HepG2 (cell line): ENCODE results near the gene CLDN3. TPM values are rescaled to one million over a fixed set of nuclear protein-coding genes. Genes with fewer than 3 reads are reported as not detected.
"Not testable (repeated sequence)": the region's sequence is repeated elsewhere in the genome, so short reads cannot be mapped to it uniquely, and the experiment has no call there.

Experiments
- ATAC-seq: fragments of 200-7000 bp; cut with Tn5 transposase; 3 replicates; pipeline ENCODE4 v1.9.1; 2020; ENCODE audit warnings: mild to moderate bottlenecking, moderate library complexity
- BruUV-seq: library from RNA; stranded (reverse); fragments of 400-500 nt; replicated peaks from 2 replicates; lab custom pipeline; 2021; lab: Mats Ljungman, UMichigan
- CTCF ChIA-PET: fragments of 300-600 bp; formaldehyde crosslinking; extraction: SDS; loops from one replicate; lab custom pipeline; 2021; ENCODE audit warnings: low total read pairs, inconsistent platforms, low intra/inter-chr PET ratio; lab: Yijun Ruan, JAX
- POLR2A ChIA-PET: fragments of 350-600 bp; sonication (Branson Sonifier 250); formaldehyde crosslinking; loops from one replicate; lab custom pipeline; 2020; ENCODE audit warnings: antibody characterized with exemption, inconsistent platforms; lab: Yijun Ruan, JAX
- DNase-seq: peaks from one replicate; pipeline ENCODE4 v3.0.0-alpha.2; 2015; ENCODE audit warnings: low spot score
- FAIRE-seq: peaks from 3 replicates; lab custom pipeline; 2011; peaks lifted over from hg19 to GRCh38; lab: Jason Lieb, UNC
- H2AFZ ChIP-seq: one replicate; pipeline ENCODE4 v1.6.1; 2011; ENCODE audit warnings: low read length, inconsistent platforms
- H3K27ac ChIP-seq: fragments of 300-600 bp; 3 replicates; pipeline ENCODE4 v1.8.0; 2011; ENCODE audit warnings: mixed run types, mild to moderate bottlenecking, mixed read lengths, low read length, inconsistent platforms; ENCODE audit not compliant: insufficient read depth; ENCODE audit errors: extremely low read length
- H3K27me3 ChIP-seq, 2 experiments: fragments of 200-600 bp in 1 of 2; 2 replicates in 1 of 2; 3 replicates in 1 of 2; pipeline versions ENCODE4 v1.6.0 to v1.8.0; 2011; ENCODE audit warnings: low read length in 2 of 2, mild to moderate bottlenecking in 2 of 2, moderate library complexity in 2 of 2, inconsistent platforms in 1 of 2; ENCODE audit not compliant: insufficient read depth in 2 of 2, control insufficient read depth in 1 of 2
- H3K36me3 ChIP-seq, 2 experiments: fragments of 200-600 bp in 1 of 2; replicated peaks in 1 of 2; 2 replicates in 1 of 2; 3 replicates in 1 of 2; pipeline versions ENCODE4 v1.5.1 to v1.8.0; 2011; ENCODE audit warnings: low read length in 2 of 2, inconsistent platforms in 1 of 2; ENCODE audit not compliant: insufficient read depth in 2 of 2, control insufficient read depth in 1 of 2
- H3K4me1 ChIP-seq: 2 replicates; pipeline ENCODE4 v1.5.1; 2012; ENCODE audit warnings: low read length, inconsistent platforms; ENCODE audit not compliant: insufficient read depth
- H3K4me2 ChIP-seq: 2 replicates; pipeline ENCODE4 v1.6.0; 2011; ENCODE audit warnings: low read depth, low read length, inconsistent platforms
- H3K4me3 ChIP-seq, 3 experiments: fragments of 200-600 bp in 1 of 3; sonication (generic), shearing (Covaris generic) in 1 of 3; replicated peaks in 1 of 3; 2 replicates each; pipeline ENCODE4 v1.5.1; 2011 to 2016; ENCODE audit warnings: low read length in 3 of 3, inconsistent platforms in 2 of 3, low read depth in 2 of 3, mild to moderate bottlenecking in 2 of 3, control low read depth in 1 of 3, mixed read lengths in 1 of 3; ENCODE audit not compliant: insufficient read depth in 1 of 3
- H3K79me2 ChIP-seq: one replicate; pipeline ENCODE4 v1.6.1; 2011; ENCODE audit warnings: low read length, inconsistent platforms; ENCODE audit not compliant: insufficient read depth
- H3K9ac ChIP-seq: 2 replicates; pipeline ENCODE4 v1.6.0; 2011; ENCODE audit warnings: mild to moderate bottlenecking, low read depth, low read length, inconsistent platforms; ENCODE audit not compliant: insufficient read depth
- H3K9me3 ChIP-seq: 2 replicates; pipeline ENCODE4 v1.5.1; 2012; ENCODE audit warnings: mild to moderate bottlenecking, low read length
- H4K20me1 ChIP-seq: 2 replicates; pipeline ENCODE4 v1.6.0; 2011; ENCODE audit warnings: inconsistent platforms, mild to moderate bottlenecking, low read length, moderate library complexity; ENCODE audit not compliant: insufficient read depth
- WGBS: methylation state at CpG from one replicate; pipeline ENCODE4 v1.1.6; 2017; ENCODE audit warnings: low lambda C conversion rate; 5-methylcytosine and 5-hydroxymethylcytosine counted together
- in situ Hi-C: cut with HindIII; loops from 2 replicates; pipeline ENCODE4 v1.10.0; 2017; ENCODE audit warnings: low pct_unique_long_range_greater_than_20kb; ENCODE audit not compliant: extremely low pct_ligation_motif_present
- intact Hi-C: fragments of 100-400 bp; cut with micrococcal nuclease; formaldehyde crosslinking; loops from one replicate; pipeline ENCODE4 v1.10.0; 2022; ENCODE audit not compliant: unreplicated experiment
- polyA plus RNA-seq, 8 experiments: library from polyadenylated mRNA; depleted of rRNA in 3 of 8; stranded (reverse) in 7 of 8; unstranded in 1 of 8; fragments of >200 nt; fragmentation: Illumina TruSeq in 4 of 8; extraction: Trizol in 4 of 8; gene quantifications; 2 replicates each; pipeline versions ENCODE4 v1.2.1 to v1.2.3, GENCODE V29; 2011 to 2016; ENCODE audit warnings: low read depth in 4 of 8, missing spikeins in 1 of 8, mixed read lengths in 1 of 8; ENCODE audit not compliant: insufficient read depth in 1 of 8
- total RNA-seq, 5 experiments: library from RNA; depleted of rRNA; stranded (reverse); fragments of >200 nt; fragmentation: Illumina TruSeq; extraction: Trizol; gene quantifications; 2 replicates each; pipeline ENCODE4 v1.2.3, GENCODE V29; 2016; ENCODE audit warnings: low read depth in 1 of 5

The CLDN3 gene
- total and polyA plus RNA-seq, 2 of the 13 experiments (the other 11 are each of a cell fraction or from before 2014, with no cell fraction given): 0.31 to 0.51 TPM

DNA sequence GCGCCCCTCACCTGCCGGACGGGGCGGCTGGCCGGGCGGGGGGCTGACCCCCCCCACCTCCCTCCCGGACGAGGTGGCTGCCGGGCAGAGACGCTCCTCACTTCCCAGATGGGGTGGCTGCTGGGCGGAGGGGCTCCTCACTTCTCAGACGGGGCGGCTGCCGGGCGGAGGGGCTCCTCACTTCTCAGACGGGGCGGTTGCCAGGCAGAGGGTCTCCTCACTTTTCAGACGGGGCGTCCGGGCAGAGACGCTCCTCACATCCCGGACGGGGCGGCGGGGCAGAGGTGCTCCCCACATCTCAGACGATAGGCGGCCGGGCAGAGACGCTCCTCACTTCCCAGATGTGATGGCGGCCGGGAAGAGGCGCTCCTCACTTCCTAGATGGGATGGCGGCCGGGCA, 27.1 kb upstream of the CLDN3 start:
- H3K4me2 ChIP-seq, in situ Hi-C loops, H3K4me3 ChIP-seq, H3K27me3 ChIP-seq, H2AFZ ChIP-seq, ATAC-seq, intact Hi-C loops, CTCF ChIA-PET, FAIRE-seq, DNase-seq, BruUV-seq, H3K9ac ChIP-seq, H4K20me1 ChIP-seq, H3K9me3 ChIP-seq, POLR2A ChIA-PET, H3K27ac ChIP-seq, H3K79me2 ChIP-seq, H3K36me3 ChIP-seq: not testable (repeated sequence)
- H3K4me1 ChIP-seq: peaks cover 38% of the 10 kb centered on the region
- WGBS: 73% methylated on average over 10 of the region's 34 CpGs

DNA sequence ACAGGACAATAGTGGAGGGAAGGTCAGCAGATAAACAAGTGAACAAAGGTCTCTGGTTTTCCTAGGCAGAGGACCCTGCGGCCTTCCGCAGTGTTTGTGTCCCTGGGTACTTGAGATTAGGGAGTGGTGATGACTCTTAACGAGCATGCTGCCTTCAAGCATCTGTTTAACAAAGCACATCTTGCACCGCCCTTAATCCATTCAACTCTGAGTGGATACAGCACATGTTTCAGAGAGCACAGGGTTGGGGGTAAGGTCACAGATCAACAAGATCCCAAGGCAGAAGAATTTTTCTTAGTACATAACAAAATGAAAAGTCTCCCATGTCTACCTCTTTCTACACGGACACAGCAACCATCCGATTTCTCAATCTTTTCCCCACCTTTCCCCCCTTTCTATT, 26.6 kb upstream of the CLDN3 start:
- CTCF ChIA-PET, ATAC-seq, H3K27me3 ChIP-seq, FAIRE-seq, H3K9ac ChIP-seq, in situ Hi-C loops, POLR2A ChIA-PET, H4K20me1 ChIP-seq, H3K27ac ChIP-seq, DNase-seq, H3K79me2 ChIP-seq, H2AFZ ChIP-seq, H3K4me2 ChIP-seq, H3K36me3 ChIP-seq, H3K9me3 ChIP-seq, intact Hi-C loops, BruUV-seq, H3K4me3 ChIP-seq: not testable (repeated sequence)
- WGBS: 9% methylated on average over 2 of the region's 6 CpGs
- peaks cover 38% of the 10 kb centered on the region for H3K4me1 ChIP-seq

DNA sequence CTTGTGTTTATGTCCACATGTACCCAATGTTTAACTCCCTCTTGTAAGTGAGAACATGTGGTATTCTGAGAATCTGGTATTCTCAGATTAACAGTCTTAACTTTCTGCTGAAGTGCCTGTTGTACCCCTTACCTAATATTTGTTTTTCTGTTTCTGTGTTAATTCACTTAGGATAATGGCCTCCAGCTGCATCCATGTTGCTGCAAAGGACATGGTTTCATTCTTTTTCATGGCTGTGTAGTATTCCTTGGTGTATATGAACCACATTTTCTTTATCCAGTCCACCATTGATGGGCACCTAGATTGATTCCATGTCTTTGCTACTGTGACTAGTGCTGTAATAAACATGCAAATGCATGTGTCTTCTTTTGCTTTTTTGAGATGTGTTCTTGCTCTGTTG, 25.1 kb upstream of the CLDN3 start:
- H3K9ac ChIP-seq, DNase-seq, CTCF ChIA-PET, in situ Hi-C loops, H3K4me3 ChIP-seq, H3K79me2 ChIP-seq, H3K9me3 ChIP-seq, H3K4me2 ChIP-seq, H2AFZ ChIP-seq, FAIRE-seq, POLR2A ChIA-PET, intact Hi-C loops, BruUV-seq, H3K27ac ChIP-seq, H3K27me3 ChIP-seq, H3K36me3 ChIP-seq, H4K20me1 ChIP-seq, ATAC-seq: not testable (repeated sequence)
- H3K4me1 ChIP-seq: peaks cover 36% of the 10 kb centered on the region

DNA sequence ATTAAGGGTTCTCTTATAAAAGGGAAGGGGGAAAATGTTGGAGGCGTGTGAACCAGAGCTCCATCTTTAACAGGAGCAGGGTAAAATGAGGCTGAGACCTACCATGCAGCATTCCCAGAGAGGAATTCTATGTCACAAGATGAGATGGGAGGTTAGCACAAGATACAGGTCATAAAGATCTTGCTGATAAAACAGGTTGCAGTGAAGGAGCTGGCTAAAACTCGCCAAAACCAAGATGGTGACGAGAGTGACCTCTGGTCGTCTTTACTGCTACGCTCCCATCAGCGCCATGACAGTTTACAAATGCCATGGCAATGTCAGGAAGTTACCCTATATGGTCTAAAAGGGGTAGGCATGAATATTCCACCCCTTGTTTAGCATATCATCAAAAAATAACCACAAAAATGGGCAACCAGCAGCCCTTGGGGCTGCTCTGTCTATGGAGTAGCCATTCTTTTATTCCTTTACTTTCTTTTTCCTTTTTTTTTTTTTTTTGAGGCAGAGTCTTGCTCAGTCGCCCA, 21.2 kb upstream of the CLDN3 start:
- intact Hi-C loops, H4K20me1 ChIP-seq, H3K27me3 ChIP-seq, H3K36me3 ChIP-seq, in situ Hi-C loops, POLR2A ChIA-PET, H3K4me3 ChIP-seq, H2AFZ ChIP-seq, BruUV-seq, H3K9me3 ChIP-seq, H3K4me2 ChIP-seq, ATAC-seq, H3K79me2 ChIP-seq, FAIRE-seq, DNase-seq, H3K9ac ChIP-seq, CTCF ChIA-PET, H3K27ac ChIP-seq: not testable (repeated sequence)
- WGBS: 28% methylated on average over 7 of the region's 7 CpGs
- peaks cover 25% of the 10 kb centered on the region for H3K4me1 ChIP-seq
